ENCODE results near the gene SP140.

DNA sequence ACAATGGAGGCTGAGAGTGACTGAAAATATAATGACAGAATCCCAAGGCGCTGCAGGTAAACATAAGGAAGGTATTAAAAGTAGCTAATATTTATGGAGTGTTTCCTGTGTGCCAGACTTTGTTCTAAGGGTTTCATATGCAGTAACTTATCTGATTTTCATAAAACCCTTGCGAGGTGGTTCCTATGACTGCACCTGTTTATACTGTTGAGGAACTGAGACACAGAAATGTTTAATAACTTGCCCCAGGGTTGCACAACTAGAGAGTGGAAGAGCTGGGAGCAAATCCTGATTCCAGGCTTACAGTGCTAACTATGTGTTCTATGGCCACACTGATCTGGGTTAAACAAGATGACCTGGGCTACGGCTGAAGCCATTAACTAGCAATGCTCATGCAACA is 8.1 kb upstream of the SP140 start:
- TF ChIP-seq, protein P1, sequence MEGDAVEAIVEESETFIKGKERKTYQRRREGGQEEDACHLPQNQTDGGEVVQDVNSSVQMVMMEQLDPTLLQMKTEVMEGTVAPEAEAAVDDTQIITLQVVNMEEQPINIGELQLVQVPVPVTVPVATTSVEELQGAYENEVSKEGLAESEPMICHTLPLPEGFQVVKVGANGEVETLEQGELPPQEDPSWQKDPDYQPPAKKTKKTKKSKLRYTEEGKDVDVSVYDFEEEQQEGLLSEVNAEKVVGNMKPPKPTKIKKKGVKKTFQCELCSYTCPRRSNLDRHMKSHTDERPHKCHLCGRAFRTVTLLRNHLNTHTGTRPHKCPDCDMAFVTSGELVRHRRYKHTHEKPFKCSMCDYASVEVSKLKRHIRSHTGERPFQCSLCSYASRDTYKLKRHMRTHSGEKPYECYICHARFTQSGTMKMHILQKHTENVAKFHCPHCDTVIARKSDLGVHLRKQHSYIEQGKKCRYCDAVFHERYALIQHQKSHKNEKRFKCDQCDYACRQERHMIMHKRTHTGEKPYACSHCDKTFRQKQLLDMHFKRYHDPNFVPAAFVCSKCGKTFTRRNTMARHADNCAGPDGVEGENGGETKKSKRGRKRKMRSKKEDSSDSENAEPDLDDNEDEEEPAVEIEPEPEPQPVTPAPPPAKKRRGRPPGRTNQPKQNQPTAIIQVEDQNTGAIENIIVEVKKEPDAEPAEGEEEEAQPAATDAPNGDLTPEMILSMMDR (conservative IDR thresholded peaks at IDR 0.05; ENCODE audit: low read depth, low read length): no peak
- TF ChIP-seq EZH2 (IDR thresholded peaks at IDR 0.05; ENCODE audit: borderline replicate concordance, low read depth, low read length, poor library complexity, severe bottlenecking): no peak
